Measurements from ENCODE around the gene TULP4. TPM values are rescaled to one million over a fixed set of nuclear protein-coding genes. Genes with fewer than 3 reads are reported as not detected.

The TULP4 gene
- polyA plus RNA-seq, 1 donor (not counting 4 experiments of a cell fraction or from before 2014, with no cell fraction given), result 13.1 TPM

GRCh38 chr6:158506601-158507000 is 194.3 kb downstream of the TULP4 start:
- TF ChIP-seq CTCF (optimal IDR thresholded peaks at IDR 0.05 in 1 of 3, IDR thresholded peaks at IDR 0.05 in 1 of 3, conservative IDR thresholded peaks at IDR 0.05 in 1 of 3; ENCODE audit: extremely low read depth in 1 of 3, insufficient read depth in 2 of 3, low read length in 3 of 3), result no peak
- TF ChIP-seq EZH2 (IDR thresholded peaks at IDR 0.05; ENCODE audit: low read length), result no peak
- Histone ChIP-seq H3K79me2 (ENCODE audit: control insufficient read depth, insufficient read depth, low read length) (no peaks in the 10 kb centered on the region), H3K9me3 (ENCODE audit: control insufficient read depth, low read depth, low read length) (no peaks in the 10 kb centered on the region), H3K4me3 (ENCODE audit: control insufficient read depth in 2 of 3, extremely low read depth in 1 of 3, insufficient read depth in 2 of 3, low read depth in 1 of 3, low read length in 3 of 3) (no peak overlapping the region), H3K9me1 (ENCODE audit: control insufficient read depth, extremely low read depth, insufficient read depth, low read length) (no peaks in the 10 kb centered on the region), H3K4me1 (ENCODE audit: control insufficient read depth, extremely low read depth, insufficient read depth, low read length) (no peaks in the 10 kb centered on the region), H3K27ac (ENCODE audit: control insufficient read depth, insufficient read depth, low read length) (no peak overlapping the region), H3K9ac (ENCODE audit: control insufficient read depth, extremely low read depth, insufficient read depth, low read length) (no peak overlapping the region), H2AFZ (ENCODE audit: control insufficient read depth, low read length) (no peak overlapping the region), H3K27me3 (ENCODE audit: control insufficient read depth, extremely low read depth, insufficient read depth, low read length) (no peaks in the 10 kb centered on the region), H3K4me2 (ENCODE audit: control insufficient read depth, extremely low read depth, insufficient read depth, low read depth, low read length) (no peak overlapping the region), H4K20me1 (ENCODE audit: control insufficient read depth, extremely low read depth, insufficient read depth, low read length) (no peaks in the 10 kb centered on the region), H3K36me3 (ENCODE audit: control insufficient read depth in 2 of 2, extremely low read depth in 1 of 2, insufficient read depth in 2 of 2, low read length in 2 of 2) (peaks cover 0 to 26% of the 10 kb centered on the region in 2 experiments)
- dilution Hi-C loops (cut with MboI; ENCODE audit: extremely low pct_ligation_motif_present, low sequenced_read_pairs), result no loop called here
- FAIRE-seq, result no peak
- no peak for DNase-seq (ENCODE audit: low read depth, low spot score)

DNA sequence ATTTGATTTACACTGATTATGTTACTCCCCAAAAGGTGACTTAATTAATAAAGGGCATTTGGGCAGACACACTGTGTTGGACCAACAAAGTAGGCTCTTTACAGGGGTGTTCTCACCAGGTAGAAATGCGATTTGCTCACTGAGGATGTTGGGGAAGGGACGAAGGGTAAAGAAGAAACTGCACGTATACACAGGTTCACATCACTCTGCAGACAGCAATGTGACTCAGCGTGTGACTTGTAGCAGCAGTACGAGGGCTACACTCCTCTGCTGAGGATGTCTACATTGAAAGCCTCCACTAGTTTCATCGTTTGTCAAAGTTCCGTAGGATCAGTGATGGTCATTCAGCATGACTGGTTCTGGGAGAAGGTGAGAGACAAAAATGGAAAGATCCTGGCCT is 194.9 kb downstream of the TULP4 start:
- Histone ChIP-seq H3K79me2 (ENCODE audit: control insufficient read depth, insufficient read depth, low read length) (no peaks in the 10 kb centered on the region), H3K9me1 (ENCODE audit: control insufficient read depth, extremely low read depth, insufficient read depth, low read length) (no peaks in the 10 kb centered on the region), H2AFZ (ENCODE audit: control insufficient read depth, low read length) (no peak overlapping the region), H3K27ac (ENCODE audit: control insufficient read depth, insufficient read depth, low read length) (no peak overlapping the region), H3K4me1 (ENCODE audit: control insufficient read depth, extremely low read depth, insufficient read depth, low read length) (no peaks in the 10 kb centered on the region), H3K36me3 (ENCODE audit: control insufficient read depth in 2 of 2, extremely low read depth in 1 of 2, insufficient read depth in 2 of 2, low read length in 2 of 2) (peaks cover 0 to 24% of the 10 kb centered on the region in 2 experiments), H3K27me3 (ENCODE audit: control insufficient read depth, extremely low read depth, insufficient read depth, low read length) (no peaks in the 10 kb centered on the region), H3K4me3 (ENCODE audit: control insufficient read depth in 2 of 3, extremely low read depth in 1 of 3, insufficient read depth in 2 of 3, low read depth in 1 of 3, low read length in 3 of 3) (no peak overlapping the region), H3K9ac (ENCODE audit: control insufficient read depth, extremely low read depth, insufficient read depth, low read length) (no peak overlapping the region), H4K20me1 (ENCODE audit: control insufficient read depth, extremely low read depth, insufficient read depth, low read length) (no peaks in the 10 kb centered on the region), H3K9me3 (ENCODE audit: control insufficient read depth, low read depth, low read length) (no peaks in the 10 kb centered on the region), H3K4me2 (ENCODE audit: control insufficient read depth, extremely low read depth, insufficient read depth, low read depth, low read length) (no peak overlapping the region)
- FAIRE-seq, result no peak
- no peak for DNase-seq (ENCODE audit: low read depth, low spot score)
- dilution Hi-C loops (cut with MboI; ENCODE audit: extremely low pct_ligation_motif_present, low sequenced_read_pairs), result no loop called here
- no peak for TF ChIP-seq EZH2 (IDR thresholded peaks at IDR 0.05; ENCODE audit: low read length)
- no peak for TF ChIP-seq CTCF (optimal IDR thresholded peaks at IDR 0.05 in 1 of 3, IDR thresholded peaks at IDR 0.05 in 1 of 3, conservative IDR thresholded peaks at IDR 0.05 in 1 of 3; ENCODE audit: extremely low read depth in 1 of 3, insufficient read depth in 2 of 3, low read length in 3 of 3)

Data from keratinocyte (primary cell).